Thyroid gland (tissue), 4 donors: Measurements from ENCODE around the gene TH.

ENCODE experiments used
- POLR2A ChIP-seq, 2 donors: fragments of 450-650 bp; IDR thresholded peaks; one replicate each; pipeline ENCODE4 v1.6.1; 2017; ENCODE audit warnings: antibody characterized with exemption in 2 of 2, mild to moderate bottlenecking in 2 of 2, moderate library complexity in 1 of 2
- TF ChIP-seq, protein P1 (sequence below), 6 experiments: fragments of 200-600 bp in 3 of 6; fragments of 450-650 bp in 3 of 6; sonication (generic) in 3 of 6; IDR thresholded peaks; one replicate each; pipeline ENCODE4 v1.5.1; 2016 to 2019; ENCODE audit warnings: antibody characterized with exemption in 6 of 6, mild to moderate bottlenecking in 2 of 6, inconsistent platforms in 1 of 6, moderate library complexity in 1 of 6

DNA sequence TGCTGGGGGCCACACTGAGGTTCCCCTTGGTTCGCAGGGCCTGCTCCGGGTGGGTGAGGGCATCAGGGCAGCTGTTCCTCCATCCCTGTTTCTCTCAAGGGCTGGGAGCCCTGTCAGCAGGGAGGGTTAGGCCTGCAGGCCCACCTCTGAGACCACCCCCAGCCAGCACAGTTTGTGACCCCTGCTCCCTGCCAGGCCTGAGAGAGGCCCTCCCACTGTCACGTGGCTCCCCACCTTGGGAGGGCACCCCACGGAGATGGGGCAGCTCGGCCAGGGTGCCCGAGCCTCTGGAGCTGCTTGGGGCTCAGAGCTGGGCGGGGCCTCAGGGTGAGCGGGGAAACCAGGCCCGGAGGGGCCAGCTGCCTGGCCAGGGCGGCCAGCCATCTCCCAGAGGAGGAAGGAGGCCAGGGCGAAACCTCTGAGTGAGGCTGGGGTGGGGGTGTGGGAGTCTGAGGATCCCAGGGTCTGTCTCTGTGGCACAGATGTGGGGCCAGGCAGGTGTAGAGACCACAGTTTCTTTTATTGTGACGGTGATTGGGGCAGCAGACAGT lies 8.1 kb downstream of the TH start:
- TF ChIP-seq POLR2A (IDR thresholded peaks at IDR 0.05) = no peak
- TF ChIP-seq, protein P1, sequence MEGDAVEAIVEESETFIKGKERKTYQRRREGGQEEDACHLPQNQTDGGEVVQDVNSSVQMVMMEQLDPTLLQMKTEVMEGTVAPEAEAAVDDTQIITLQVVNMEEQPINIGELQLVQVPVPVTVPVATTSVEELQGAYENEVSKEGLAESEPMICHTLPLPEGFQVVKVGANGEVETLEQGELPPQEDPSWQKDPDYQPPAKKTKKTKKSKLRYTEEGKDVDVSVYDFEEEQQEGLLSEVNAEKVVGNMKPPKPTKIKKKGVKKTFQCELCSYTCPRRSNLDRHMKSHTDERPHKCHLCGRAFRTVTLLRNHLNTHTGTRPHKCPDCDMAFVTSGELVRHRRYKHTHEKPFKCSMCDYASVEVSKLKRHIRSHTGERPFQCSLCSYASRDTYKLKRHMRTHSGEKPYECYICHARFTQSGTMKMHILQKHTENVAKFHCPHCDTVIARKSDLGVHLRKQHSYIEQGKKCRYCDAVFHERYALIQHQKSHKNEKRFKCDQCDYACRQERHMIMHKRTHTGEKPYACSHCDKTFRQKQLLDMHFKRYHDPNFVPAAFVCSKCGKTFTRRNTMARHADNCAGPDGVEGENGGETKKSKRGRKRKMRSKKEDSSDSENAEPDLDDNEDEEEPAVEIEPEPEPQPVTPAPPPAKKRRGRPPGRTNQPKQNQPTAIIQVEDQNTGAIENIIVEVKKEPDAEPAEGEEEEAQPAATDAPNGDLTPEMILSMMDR (IDR thresholded peaks at IDR 0.05) = no peak
